ENCODE measurements around the gene STC2. TPM values are rescaled to one million over a fixed set of nuclear protein-coding genes. Genes with fewer than 3 reads are reported as not detected.

The STC2 gene
- total and polyA plus RNA-seq, 10 of the 15 experiments (the other 5 are each of a cell fraction or from before 2014, with no cell fraction given), result 0.05 to 4.8 (median 2.0) TPM

GRCh38 chr5:173315495-173316338, 12.5 kb downstream of the STC2 start:
- Histone ChIP-seq H3K4me1 (ENCODE audit: control insufficient read depth, insufficient read depth, low read length) (no peaks in the 10 kb centered on the region), H3K4me3 (no peak overlapping the region), H3K9me3 (replicated peaks; ENCODE audit: control insufficient read depth, insufficient read depth, low read length) (no peaks in the 10 kb centered on the region), H3K9ac (ENCODE audit: control insufficient read depth, insufficient read depth, low read length) (no peak overlapping the region), H3K79me2 (ENCODE audit: control insufficient read depth, insufficient read depth, low read length) (no peaks in the 10 kb centered on the region), H3K27me3 (replicated peaks in 1 of 2; ENCODE audit: control insufficient read depth in 2 of 2, insufficient read depth in 2 of 2, low read length in 1 of 2) (peaks cover 0 to 3% of the 10 kb centered on the region in 2 experiments; a peak in 2 of 4 replicates), H2AFZ (ENCODE audit: control insufficient read depth, low read depth, low read length) (no peak overlapping the region), H4K20me1 (ENCODE audit: control insufficient read depth, insufficient read depth) (no peaks in the 10 kb centered on the region), H3K36me3 (ENCODE audit: control insufficient read depth in 2 of 2, insufficient read depth in 2 of 2, low read length in 1 of 2) (no peaks in the 10 kb centered on the region), H3K27ac (ENCODE audit: control insufficient read depth, insufficient read depth) (no peak overlapping the region), H3K4me2 (ENCODE audit: control insufficient read depth, insufficient read depth) (no peak overlapping the region)
- intact Hi-C loops (cut with micrococcal nuclease; ENCODE audit: unreplicated experiment), result no loop called here
- ChIA-PET SMC1A (ENCODE audit: uncharacterized antibody, unreplicated experiment) (interaction anchor here (0.7 to 2.0 kb wide), 2 partner anchors 20 to 28 kb away, joined by 3 to 6 read pairs; no protein-coding TSS in a partner anchor), RAD21 (ENCODE audit: unreplicated experiment) (no interaction called here), POLR2A (no interaction called here), CTCF (interaction anchor here (0.7 to 1.4 kb wide), 2 partner anchors 21 to 613 kb away, joined by 3 to 4 read pairs; no protein-coding TSS in a partner anchor)
- TF ChIP-seq IKZF1 (conservative IDR thresholded peaks at IDR 0.05), result no peak
- no peak for DNase-seq (ENCODE audit: low read depth, low spot score)
- FAIRE-seq, result no peak
- WGBS (ENCODE audit: insufficient coverage, insufficient replicate concordance, low lambda C conversion rate, missing lambda C conversion rate), result 28% methylated on average over 21 of the region's 21 CpGs
- BruUV-seq (replicated peaks), result no TSS peak
- in situ Hi-C loops (cut with MboI), result no loop called here
- ATAC-seq, result no peak

- no peak for ATAC-seq
- no peaks in the 10 kb centered on the region for H3K4me1 ChIP-seq (ENCODE audit: control insufficient read depth, insufficient read depth, low read length)
- no peak overlapping the region for H2AFZ ChIP-seq (ENCODE audit: control insufficient read depth, low read depth, low read length)
- ChIA-PET POLR2A (interaction anchor here (0.6 kb wide), 1 partner anchor 223 kb away, joined by 6 read pairs; no protein-coding TSS in a partner anchor), CTCF (interaction anchor here (1.4 kb wide), 1 partner anchor 20 kb away, joined by 4 read pairs; no protein-coding TSS in a partner anchor), RAD21 (ENCODE audit: unreplicated experiment) (no interaction called here), SMC1A (ENCODE audit: uncharacterized antibody, unreplicated experiment) (interaction anchor here (1.0 to 2.0 kb wide), 2 partner anchors 19 to 21 kb away, joined by 3 to 6 read pairs; no protein-coding TSS in a partner anchor)
- no peaks in the 10 kb centered on the region for H4K20me1 ChIP-seq (ENCODE audit: control insufficient read depth, insufficient read depth)
- BruUV-seq (replicated peaks), result no TSS peak
- H3K9me3 ChIP-seq (replicated peaks; ENCODE audit: control insufficient read depth, insufficient read depth, low read length), result no peaks in the 10 kb centered on the region
- H3K27ac ChIP-seq (ENCODE audit: control insufficient read depth, insufficient read depth), result no peak overlapping the region
- H3K36me3 ChIP-seq (ENCODE audit: control insufficient read depth in 2 of 2, insufficient read depth in 2 of 2, low read length in 1 of 2), result no peaks in the 10 kb centered on the region
- H3K79me2 ChIP-seq (ENCODE audit: control insufficient read depth, insufficient read depth, low read length), result no peaks in the 10 kb centered on the region
- H3K27me3 ChIP-seq (replicated peaks in 1 of 2; ENCODE audit: control insufficient read depth in 2 of 2, insufficient read depth in 2 of 2, low read length in 1 of 2), result peaks cover 0 to 3% of the 10 kb centered on the region in 2 experiments; a peak in 3 of 4 replicates
- WGBS (ENCODE audit: insufficient coverage, insufficient replicate concordance, low lambda C conversion rate, missing lambda C conversion rate), result 17% methylated on average over 12 of the region's 12 CpGs
- no peak for DNase-seq (ENCODE audit: low read depth, low spot score)
- no peak for FAIRE-seq
- in situ Hi-C loops (cut with MboI) (no loop called here), intact Hi-C loops (cut with micrococcal nuclease; ENCODE audit: unreplicated experiment) (no loop called here)
- no peak overlapping the region for H3K4me2 ChIP-seq (ENCODE audit: control insufficient read depth, insufficient read depth)
- H3K4me3 ChIP-seq, result no peak overlapping the region
- no peak overlapping the region for H3K9ac ChIP-seq (ENCODE audit: control insufficient read depth, insufficient read depth, low read length)
- TF ChIP-seq MTA2 (IDR thresholded peaks at IDR 0.05; ENCODE audit: low read depth) (no peak), FOXM1 (IDR thresholded peaks at IDR 0.05; ENCODE audit: low read depth, low read length) (no peak), NFXL1 (IDR thresholded peaks at IDR 0.05; ENCODE audit: borderline replicate concordance) (no peak), ZBTB40 (IDR thresholded peaks at IDR 0.05; ENCODE audit: borderline replicate concordance) (no peak), FOXK2 (IDR thresholded peaks at IDR 0.05) (no peak), RBBP5 (conservative IDR thresholded peaks at IDR 0.05) (no peak), NR2C2 (IDR thresholded peaks at IDR 0.05; ENCODE audit: borderline replicate concordance, control insufficient read depth, insufficient read length, low read depth) (no peak), ESRRA (IDR thresholded peaks at IDR 0.05; ENCODE audit: low read length) (no peak), POLR2A (IDR thresholded peaks at IDR 0.05; ENCODE audit: low read depth, low read length) (no peak), ETV6 (conservative IDR thresholded peaks at IDR 0.05 in 1 of 2, IDR thresholded peaks at IDR 0.05 in 1 of 2; ENCODE audit: borderline replicate concordance in 1 of 2, low read depth in 1 of 2) (no peak)
These were observed 13.9 kb downstream of the STC2 start for GRCh38 chr5:173314166-173314952.

Data from GM12878 (cell line).